ENCODE results near the gene SMIM13. TPM values are rescaled to one million over a fixed set of nuclear protein-coding genes. Genes with fewer than 3 reads are reported as not detected.
A peak's percentile ranks its signal among the peaks of the same experiment; 100 is the strongest.

SMIM13 gene
- total RNA-seq, 2 donors from 2014 or later: 12.2 TPM

GRCh38 chr6:11177271-11177670, 83.6 kb downstream of the SMIM13 start:
- DNase-seq: no peak
- Histone ChIP-seq H3K9ac (ENCODE audit: extremely low read depth, low read length, poor library complexity, severe bottlenecking) (no peak overlapping the region), H3K36me3 (ENCODE audit: control insufficient read depth, insufficient read depth, low read length) (no peaks in the 10 kb centered on the region), H3K9me3 (ENCODE audit: control insufficient read depth, low read length) (peaks cover 10% of the 10 kb centered on the region), H3K27me3 (ENCODE audit: control insufficient read depth, insufficient read depth, low read length, poor library complexity, severe bottlenecking) (no peaks in the 10 kb centered on the region), H3K4me1 (ENCODE audit: control insufficient read depth, insufficient read depth, low read length) (no peaks in the 10 kb centered on the region), H3K27ac (ENCODE audit: low read depth, low read length) (no peak overlapping the region), H3K4me3 (ENCODE audit: low read length) (no peak overlapping the region)
- WGBS, 2 experiments (ENCODE audit: insufficient coverage in 1 of 2, insufficient read length in 1 of 2): 95 to 100% methylated on average over 1 of the region's 1 CpG
- Mint-ChIP-seq H3K36me3 (ENCODE audit: low read depth) (peaks cover 5% of the 10 kb centered on the region), H3K4me1 (peaks cover 16% of the 10 kb centered on the region), H3K27me3 (ENCODE audit: insufficient read depth) (no peaks in the 10 kb centered on the region), H3K4me3 (no peak overlapping the region), H3K27ac (no peak overlapping the region), H3K9me3 (peaks cover 10% of the 10 kb centered on the region)
- TF ChIP-seq CTCF (conservative IDR thresholded peaks at IDR 0.05): no peak

GRCh38 chr6:11179088-11179418, 85.4 kb downstream of the SMIM13 start:
- no peaks in the 10 kb centered on the region for H3K4me1 ChIP-seq (ENCODE audit: control insufficient read depth, insufficient read depth, low read length)
- H3K27ac ChIP-seq (ENCODE audit: low read depth, low read length): no peak overlapping the region
- no peak overlapping the region for H3K4me3 Mint-ChIP-seq
- H3K4me1 Mint-ChIP-seq: peaks cover 6% of the 10 kb centered on the region
- H3K4me3 ChIP-seq (ENCODE audit: low read length): no peak overlapping the region
- H3K9me3 ChIP-seq (ENCODE audit: control insufficient read depth, low read length): peaks cover 13% of the 10 kb centered on the region
- H3K9ac ChIP-seq (ENCODE audit: extremely low read depth, low read length, poor library complexity, severe bottlenecking): no peak overlapping the region
- no peak overlapping the region for H3K27ac Mint-ChIP-seq
- H3K27me3 ChIP-seq (ENCODE audit: control insufficient read depth, insufficient read depth, low read length, poor library complexity, severe bottlenecking): no peaks in the 10 kb centered on the region
- no peaks in the 10 kb centered on the region for H3K27me3 Mint-ChIP-seq (ENCODE audit: insufficient read depth)
- no peak for TF ChIP-seq CTCF (conservative IDR thresholded peaks at IDR 0.05)
- H3K9me3 Mint-ChIP-seq: peaks cover 10% of the 10 kb centered on the region
- DNase-seq: no peak
- peaks cover 11% of the 10 kb centered on the region for H3K36me3 Mint-ChIP-seq (ENCODE audit: low read depth)
- WGBS, 2 experiments (ENCODE audit: insufficient coverage in 1 of 2, insufficient read length in 1 of 2): 79 to 86% methylated on average over 5 to 6 of the region's 6 CpGs
- H3K36me3 ChIP-seq (ENCODE audit: control insufficient read depth, insufficient read depth, low read length): peaks cover 12% of the 10 kb centered on the region

GRCh38 chr6:11179419-11180202, 86.0 kb downstream of the SMIM13 start:
- DNase-seq: peak; percentile 64
- H3K4me1 ChIP-seq (ENCODE audit: control insufficient read depth, insufficient read depth, low read length): no peaks in the 10 kb centered on the region

More at GRCh38 chr6:11179419-11180202, 86.0 kb downstream of the SMIM13 start:
- Mint-ChIP-seq H3K36me3 (ENCODE audit: low read depth) (peaks cover 14% of the 10 kb centered on the region), H3K4me3 (no peak overlapping the region), H3K4me1 (peaks cover 6% of the 10 kb centered on the region), H3K9me3 (peaks cover 10% of the 10 kb centered on the region), H3K27ac (no peak overlapping the region), H3K27me3 (ENCODE audit: insufficient read depth) (no peaks in the 10 kb centered on the region)
- H3K27me3 ChIP-seq (ENCODE audit: control insufficient read depth, insufficient read depth, low read length, poor library complexity, severe bottlenecking): no peaks in the 10 kb centered on the region
- H3K9me3 ChIP-seq (ENCODE audit: control insufficient read depth, low read length): peaks cover 13% of the 10 kb centered on the region
- H3K9ac ChIP-seq (ENCODE audit: extremely low read depth, low read length, poor library complexity, severe bottlenecking): no peak overlapping the region
- H3K4me3 ChIP-seq (ENCODE audit: low read length): no peak overlapping the region
- peaks cover 18% of the 10 kb centered on the region for H3K36me3 ChIP-seq (ENCODE audit: control insufficient read depth, insufficient read depth, low read length)
- no peak overlapping the region for H3K27ac ChIP-seq (ENCODE audit: low read depth, low read length)
- 62 to 70% methylated on average over 3 to 8 of the region's 8 CpGs for WGBS, 2 experiments (ENCODE audit: insufficient coverage in 1 of 2, insufficient read length in 1 of 2)
- no peak for TF ChIP-seq CTCF (conservative IDR thresholded peaks at IDR 0.05)
